Measurements from ENCODE around the gene EMP2. TPM values are rescaled to one million over a fixed set of nuclear protein-coding genes. Genes with fewer than 3 reads are reported as not detected.

Gene EMP2
- total RNA-seq, 1 experiment from 2014 or later, result 14.4 TPM

GRCh38 chr16:10558746-10559641 is 21.4 kb downstream of the EMP2 start:
- no CpG with 5 or more reads among the region's 25 CpGs for WGBS (ENCODE audit: extremely low coverage, insufficient read length, low lambda C conversion rate)

More at GRCh38 chr16:10558746-10559641, 21.4 kb downstream of the EMP2 start:
- Histone ChIP-seq H3K23me2 (ENCODE audit: insufficient read length, low read depth, low read length, poor library complexity, severe bottlenecking) (no peaks in the 10 kb centered on the region), H2BK12ac (ENCODE audit: insufficient read length, low read depth, low read length) (no peak overlapping the region), H3K56ac (ENCODE audit: insufficient read length, low read depth, low read length) (no peak overlapping the region), H3K18ac (ENCODE audit: insufficient read length, low read depth, low read length) (no peak overlapping the region), H3K9me3 (ENCODE audit: control insufficient read depth, low read depth, low read length) (no peaks in the 10 kb centered on the region), H4K91ac (ENCODE audit: insufficient read length, low read depth, low read length) (no peak overlapping the region), H2BK5ac (ENCODE audit: insufficient read length, low read length) (no peak overlapping the region), H3K27ac (ENCODE audit: insufficient read length, low read depth, low read length) (no peak overlapping the region), H3T11ph (ENCODE audit: low read length) (no peak overlapping the region), H3K4me2 (ENCODE audit: insufficient read depth, insufficient read length, low read length) (no peak overlapping the region), H3K27me3 (ENCODE audit: insufficient read depth, low read length) (no peaks in the 10 kb centered on the region), H3K23ac (ENCODE audit: insufficient read length, low read depth, low read length) (no peak overlapping the region), H3K4me1 (ENCODE audit: insufficient read depth, low read length) (no peaks in the 10 kb centered on the region), H3K14ac (ENCODE audit: insufficient read depth, low read length) (no peak overlapping the region), H3K4ac (ENCODE audit: low read depth, low read length) (no peak overlapping the region), H3K79me1 (ENCODE audit: insufficient read depth, low read depth, low read length, poor library complexity, severe bottlenecking) (no peaks in the 10 kb centered on the region), H4K20me1 (ENCODE audit: control insufficient read depth, insufficient read depth, insufficient read length) (no peaks in the 10 kb centered on the region), H2AK5ac (ENCODE audit: insufficient read length, low read length) (no peak overlapping the region), H2BK20ac (ENCODE audit: low read depth, low read length, poor library complexity, severe bottlenecking) (no peak overlapping the region), H3K9ac (ENCODE audit: extremely low read depth, insufficient read length, low read length) (no peak overlapping the region), H4K8ac (replicated peaks; ENCODE audit: insufficient read length, low read depth, low read length) (no peak overlapping the region), H3K79me2 (ENCODE audit: insufficient read depth, low read length) (no peaks in the 10 kb centered on the region), H2BK15ac (ENCODE audit: low read depth, low read length) (no peak overlapping the region), H2BK120ac (ENCODE audit: low read depth, low read length, poor library complexity, severe bottlenecking) (no peak overlapping the region), H2AFZ (ENCODE audit: low read length) (no peak overlapping the region), H4K5ac (ENCODE audit: insufficient read length, low read depth, low read length) (no peak overlapping the region)
- H3K36me3 Mint-ChIP-seq (ENCODE audit: insufficient read depth in 1 of 3, low read depth in 3 of 3), result peaks cover 11 to 16% (median 15%) of the 10 kb centered on the region in 3 experiments
- DNase-seq, result no peak
- H3K4me3 Mint-ChIP-seq, result no peak overlapping the region
- peaks cover 22 to 23% of the 10 kb centered on the region in 2 experiments for H3K9me3 Mint-ChIP-seq
- H3K27ac Mint-ChIP-seq, result no peak overlapping the region
- peaks cover 0 to 3% of the 10 kb centered on the region in 2 experiments; a peak in 1 of 4 replicates for H3K4me1 Mint-ChIP-seq
- TF ChIP-seq, protein P1, sequence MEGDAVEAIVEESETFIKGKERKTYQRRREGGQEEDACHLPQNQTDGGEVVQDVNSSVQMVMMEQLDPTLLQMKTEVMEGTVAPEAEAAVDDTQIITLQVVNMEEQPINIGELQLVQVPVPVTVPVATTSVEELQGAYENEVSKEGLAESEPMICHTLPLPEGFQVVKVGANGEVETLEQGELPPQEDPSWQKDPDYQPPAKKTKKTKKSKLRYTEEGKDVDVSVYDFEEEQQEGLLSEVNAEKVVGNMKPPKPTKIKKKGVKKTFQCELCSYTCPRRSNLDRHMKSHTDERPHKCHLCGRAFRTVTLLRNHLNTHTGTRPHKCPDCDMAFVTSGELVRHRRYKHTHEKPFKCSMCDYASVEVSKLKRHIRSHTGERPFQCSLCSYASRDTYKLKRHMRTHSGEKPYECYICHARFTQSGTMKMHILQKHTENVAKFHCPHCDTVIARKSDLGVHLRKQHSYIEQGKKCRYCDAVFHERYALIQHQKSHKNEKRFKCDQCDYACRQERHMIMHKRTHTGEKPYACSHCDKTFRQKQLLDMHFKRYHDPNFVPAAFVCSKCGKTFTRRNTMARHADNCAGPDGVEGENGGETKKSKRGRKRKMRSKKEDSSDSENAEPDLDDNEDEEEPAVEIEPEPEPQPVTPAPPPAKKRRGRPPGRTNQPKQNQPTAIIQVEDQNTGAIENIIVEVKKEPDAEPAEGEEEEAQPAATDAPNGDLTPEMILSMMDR (conservative IDR thresholded peaks at IDR 0.05), result no peak
- H3K27me3 Mint-ChIP-seq (ENCODE audit: low read depth), result no peaks in the 10 kb centered on the region; the same call in 1 of the 2 replicates

Measured in H9 (cell line).